OCI-LY7 (cell line): ENCODE data around the gene SH3PXD2A. TPM values are rescaled to one million over a fixed set of nuclear protein-coding genes. Genes with fewer than 3 reads are reported as not detected.
A peak's percentile ranks its signal among the peaks of the same experiment; 100 is the strongest.

ENCODE experiments used
- BruUV-seq: library from RNA; stranded (reverse); fragments of 400-500 nt; replicated peaks from 2 replicates; lab custom pipeline; 2021; lab: Mats Ljungman, UMichigan
- CTCF ChIA-PET: fragments of 300-600 bp; sonication (Branson Sonifier 250); formaldehyde crosslinking; loops from one replicate; lab custom pipeline; 2022; ENCODE audit warnings: antibody characterized with exemption; ENCODE audit not compliant: unreplicated experiment; lab: Charles Lee
- POLR2A ChIA-PET: fragments of 300-600 bp; sonication (Branson Sonifier 250); formaldehyde crosslinking; loops from one replicate; lab custom pipeline; 2022; ENCODE audit warnings: antibody characterized with exemption; lab: Charles Lee
- DNase-seq: peaks from one replicate; pipeline ENCODE4 v3.0.0-alpha.2; 2015; ENCODE audit warnings: low spot score
- H2AFZ ChIP-seq: fragments of 200-600 bp; sonication (generic), shearing (Covaris generic); 2 replicates; pipeline ENCODE4 v1.6.1; 2014; ENCODE audit warnings: mild to moderate bottlenecking, antibody characterized with exemption, low read length, moderate library complexity
- H3K27ac ChIP-seq: fragments of 200-600 bp; sonication (generic); 2 replicates; pipeline ENCODE4 v1.5.1; 2014; ENCODE audit warnings: mixed run types, low read depth, mild to moderate bottlenecking, moderate library complexity, low read length, inconsistent platforms; ENCODE audit not compliant: poor library complexity, severe bottlenecking
- H3K36me3 ChIP-seq: fragments of 200-600 bp; sonication (generic); 2 replicates; pipeline ENCODE4 v1.6.1; 2014; ENCODE audit warnings: mild to moderate bottlenecking, antibody characterized with exemption, low read length, moderate library complexity, mixed read lengths; ENCODE audit not compliant: insufficient read depth
- H3K4me1 ChIP-seq: fragments of 200-600 bp; sonication (generic); 2 replicates; pipeline ENCODE4 v1.5.1; 2014; ENCODE audit warnings: mild to moderate bottlenecking, low read length; ENCODE audit not compliant: insufficient read depth, poor library complexity, severe bottlenecking
- H3K4me2 ChIP-seq: fragments of 200-600 bp; sonication (generic); 2 replicates; pipeline ENCODE4 v1.6.1; 2014; ENCODE audit warnings: mild to moderate bottlenecking, low read length
- H3K4me3 ChIP-seq: fragments of 200-600 bp; sonication (generic); 2 replicates; pipeline ENCODE4 v1.5.1; 2014; ENCODE audit warnings: mild to moderate bottlenecking, low read depth, low read length; ENCODE audit not compliant: poor library complexity, severe bottlenecking
- H3K79me2 ChIP-seq: fragments of 200-600 bp; sonication (generic); 2 replicates; pipeline ENCODE4 v1.6.1; 2016; ENCODE audit warnings: low read depth, mild to moderate bottlenecking, low read length, moderate library complexity, mixed read lengths; ENCODE audit not compliant: insufficient read depth
- H3K9me2 ChIP-seq: fragments of 200-600 bp; sonication (generic); 2 replicates; pipeline ENCODE4 v1.6.1; 2016; ENCODE audit warnings: mild to moderate bottlenecking, low read length, mixed read lengths; ENCODE audit not compliant: insufficient read depth
- H3K9me3 ChIP-seq: fragments of 200-600 bp; sonication (generic); 2 replicates; pipeline ENCODE4 v1.6.1; 2014; ENCODE audit warnings: mild to moderate bottlenecking, mixed run types, low read length, mixed read lengths
- H4K20me1 ChIP-seq: fragments of 200-600 bp; sonication (generic); 2 replicates; pipeline ENCODE4 v1.6.1; 2014; ENCODE audit warnings: mild to moderate bottlenecking, antibody characterized with exemption, low read length, moderate library complexity, mixed read lengths; ENCODE audit not compliant: insufficient read depth
- CTCF ChIP-seq: fragments of 200-600 bp; sonication (generic); conservative IDR thresholded peaks from 2 replicates; pipeline ENCODE4 v1.5.1; 2014; ENCODE audit warnings: mild to moderate bottlenecking, antibody characterized with exemption, low read length, moderate library complexity, mixed read lengths
- EZH2phosphoT487 ChIP-seq: fragments of 200-600 bp; sonication (generic); IDR thresholded peaks from 2 replicates; pipeline ENCODE4 v1.6.1; 2018; ENCODE audit warnings: low read depth, borderline replicate concordance, mild to moderate bottlenecking, mixed run types, antibody characterized with exemption, low read length, moderate library complexity, mixed read lengths
- intact Hi-C: fragments of 100-400 bp; cut with micrococcal nuclease; formaldehyde crosslinking; loops from one replicate; pipeline ENCODE4 v1.10.0; 2022; ENCODE audit not compliant: unreplicated experiment
- total RNA-seq, 2 experiments: library from RNA; depleted of rRNA in 1 of 2; stranded (reverse); fragments of >200 nt in 1 of 2; shearing (Covaris generic) in 1 of 2; gene quantifications; 2 replicates each; pipeline ENCODE4 v1.2.3, GENCODE V29; 2014 to 2022

SH3PXD2A gene
- total RNA-seq, 2 experiments from 2014 or later: 0.85 to 5.9 TPM

GRCh38 chr10:103559776-103560175 is 295.6 kb downstream of the SH3PXD2A start:
- Histone ChIP-seq H3K9me2 (no peaks in the 10 kb centered on the region), H3K79me2 (no peaks in the 10 kb centered on the region), H3K27ac (no peak overlapping the region), H2AFZ (no peak overlapping the region), H3K36me3 (no peaks in the 10 kb centered on the region), H3K4me1 (peaks cover 8% of the 10 kb centered on the region), H4K20me1 (no peaks in the 10 kb centered on the region), H3K4me3 (no peak overlapping the region), H3K9me3 (no peaks in the 10 kb centered on the region), H3K4me2 (no peak overlapping the region)
- intact Hi-C loops: no loop called here
- TF ChIP-seq CTCF: no peak
- no peak for TF ChIP-seq EZH2phosphoT487
- POLR2A ChIA-PET: no interaction called here
- no peak for DNase-seq
- CTCF ChIA-PET: no interaction called here
- no TSS peak for BruUV-seq

GRCh38 chr10:103558911-103559310 is 296.5 kb downstream of the SH3PXD2A start:
- Histone ChIP-seq H3K9me2 (no peaks in the 10 kb centered on the region), H3K4me1 (peaks cover 8% of the 10 kb centered on the region), H4K20me1 (no peaks in the 10 kb centered on the region), H3K4me3 (no peak overlapping the region), H3K4me2 (peak overlapping the region; percentile 15; the same call in 1 of the 2 replicates), H2AFZ (no peak overlapping the region), H3K79me2 (no peaks in the 10 kb centered on the region), H3K27ac (no peak overlapping the region), H3K9me3 (no peaks in the 10 kb centered on the region), H3K36me3 (no peaks in the 10 kb centered on the region)
- peak; percentile 24 for DNase-seq
- ChIA-PET CTCF (interaction anchor here (1.0 kb wide), 1 partner anchor 53 kb away, joined by 4 read pairs; no protein-coding TSS in a partner anchor), POLR2A (interaction anchor here (1.3 to 1.4 kb wide), 2 partner anchors 13 to 19 kb away, joined by 3 to 6 read pairs; no protein-coding TSS in a partner anchor)
- no TSS peak for BruUV-seq
- TF ChIP-seq CTCF (no peak), EZH2phosphoT487 (no peak)
- intact Hi-C loops: no loop called here

- H2AFZ ChIP-seq: no peak overlapping the region
- H3K27ac ChIP-seq: no peak overlapping the region
- ChIA-PET CTCF (no interaction called here), POLR2A (interaction anchor here (0.5 to 1.4 kb wide), 3 partner anchors 12 to 463 kb away, joined by 3 to 6 read pairs (median 5); no protein-coding TSS in a partner anchor)
- no peak for DNase-seq
- H4K20me1 ChIP-seq: no peaks in the 10 kb centered on the region
- no peak overlapping the region for H3K4me2 ChIP-seq
- TF ChIP-seq CTCF: no peak
- no peak for TF ChIP-seq EZH2phosphoT487
- H3K36me3 ChIP-seq: no peaks in the 10 kb centered on the region
- BruUV-seq: no TSS peak
- H3K4me1 ChIP-seq: peaks cover 8% of the 10 kb centered on the region
- H3K79me2 ChIP-seq: no peaks in the 10 kb centered on the region
- H3K9me2 ChIP-seq: no peaks in the 10 kb centered on the region
- H3K9me3 ChIP-seq: no peaks in the 10 kb centered on the region
- no peak overlapping the region for H3K4me3 ChIP-seq
- intact Hi-C loops: no loop called here
Observed at GRCh38 chr10:103557455-103557854, 297.9 kb downstream of the SH3PXD2A start.
